Germinal center (tissue), 1 donor: Measurements from ENCODE around the gene NDUFB10.

ENCODE experiments used
- DNase-seq: peaks from one replicate; pipeline ENCODE4 v3.0.0; 2012; ENCODE audit warnings: mixed read lengths, low spot score

The NDUFB10 gene

DNA sequence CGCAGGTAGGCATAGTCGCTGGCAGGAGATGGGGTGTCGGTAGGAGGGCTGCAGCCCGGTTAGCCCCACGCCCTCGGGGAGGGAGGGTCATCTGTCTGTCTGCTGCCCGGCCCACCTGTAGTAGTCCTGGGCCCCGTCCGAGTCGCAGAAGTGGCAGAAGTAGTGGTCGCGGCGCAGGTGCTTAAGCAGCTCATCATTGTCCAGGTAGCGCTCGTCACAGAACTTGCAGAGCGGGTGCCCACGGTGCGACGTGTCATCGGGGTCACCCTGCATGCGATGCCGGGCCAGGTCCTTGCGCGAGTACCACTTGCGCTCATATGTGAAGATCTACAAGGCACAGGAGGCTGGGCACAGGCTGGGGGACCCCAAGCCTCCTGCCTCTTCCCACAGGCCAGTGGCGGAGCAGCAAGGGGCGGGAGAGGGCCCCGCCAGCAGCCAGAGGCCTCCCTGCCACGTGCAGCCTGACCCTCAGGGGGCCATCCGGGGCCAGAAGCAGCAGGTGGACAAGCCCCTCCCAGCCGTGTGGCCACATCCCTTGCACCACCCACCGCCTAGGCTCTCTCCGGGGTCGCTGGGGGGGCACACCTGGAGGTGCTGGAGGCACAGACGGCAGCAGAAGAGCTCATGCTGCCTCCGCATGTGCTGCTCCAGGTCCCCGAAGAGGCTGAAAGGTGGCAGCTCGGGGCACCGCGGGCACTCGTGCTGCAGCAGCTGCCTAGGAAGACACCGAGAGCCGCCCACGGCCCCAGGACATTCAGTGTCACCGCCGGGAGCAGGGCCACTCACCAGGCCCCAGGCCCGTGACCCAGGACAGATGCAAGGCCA lies 43.3 kb downstream of the NDUFB10 start:
- DNase-seq, result no peak

DNA sequence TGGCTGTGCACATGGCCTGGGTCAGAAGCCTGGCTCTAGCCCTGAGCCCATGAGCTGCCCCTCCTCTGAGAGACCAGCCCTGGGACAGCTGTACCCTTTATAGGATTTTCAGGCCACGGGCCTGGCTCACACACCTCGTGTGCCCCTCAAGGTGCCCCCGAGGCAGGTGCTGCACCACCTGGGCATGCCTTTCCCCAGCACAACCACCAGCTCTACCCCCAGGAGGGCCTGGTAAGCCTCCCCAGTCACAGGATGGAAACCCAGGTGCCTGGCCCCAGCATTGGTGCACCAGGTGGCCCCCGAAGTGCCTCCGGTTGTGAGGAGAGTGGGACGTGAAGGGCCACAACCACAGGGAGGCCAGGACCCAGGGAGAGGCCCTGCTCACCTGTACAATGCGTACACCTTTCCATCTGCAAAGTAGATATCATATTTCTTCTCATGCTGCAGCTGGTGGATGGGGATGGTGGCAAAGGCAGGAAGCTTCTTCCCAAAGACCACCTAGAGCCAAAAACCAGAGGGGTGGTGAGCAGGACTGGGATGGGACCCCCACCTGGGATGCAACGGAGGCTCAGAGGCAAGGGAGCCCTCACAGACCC lies 44.0 kb downstream of the NDUFB10 start:
- DNase-seq, result no peak

DNA sequence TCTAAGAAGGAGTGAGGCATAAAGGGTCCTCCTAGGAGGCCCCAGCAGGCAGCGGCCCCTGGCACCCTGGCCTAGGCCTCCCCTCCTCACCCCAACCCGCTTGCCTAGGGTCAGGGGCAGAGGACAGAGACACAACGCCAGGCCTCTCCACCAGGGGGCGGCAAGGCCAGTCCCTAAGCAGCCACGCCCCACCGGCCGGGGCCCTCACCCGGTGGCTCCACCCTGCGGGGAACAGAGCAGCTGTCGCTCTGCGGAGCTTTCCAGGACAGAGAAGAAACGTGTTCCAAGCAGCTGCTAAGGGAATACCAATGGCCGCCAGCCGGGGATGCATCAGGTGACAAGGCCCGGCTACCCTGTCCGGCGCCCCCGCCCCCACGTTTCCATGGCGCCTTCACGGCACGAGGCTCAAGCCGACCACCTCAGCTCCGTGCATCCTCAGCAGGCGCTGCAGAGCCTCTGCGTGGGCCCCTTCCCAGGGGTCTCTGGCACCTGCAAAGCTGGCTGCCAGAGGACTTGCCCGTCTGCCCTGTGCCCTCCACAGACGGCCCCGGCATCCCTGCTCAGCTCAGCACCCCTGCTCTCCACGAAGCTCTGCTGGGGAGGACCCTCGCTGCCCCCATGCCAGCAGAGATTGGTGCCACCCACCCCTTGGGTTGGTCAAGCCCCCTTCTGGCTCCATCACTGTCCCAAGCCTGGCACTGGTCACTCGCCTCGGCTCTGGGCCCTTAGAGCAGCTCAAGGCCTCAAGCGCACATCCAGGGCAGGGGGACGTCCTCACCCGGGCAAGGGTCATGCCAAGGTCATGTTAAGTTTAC lies 44.7 kb downstream of the NDUFB10 start:
- DNase-seq, result peak; percentile 90

DNA sequence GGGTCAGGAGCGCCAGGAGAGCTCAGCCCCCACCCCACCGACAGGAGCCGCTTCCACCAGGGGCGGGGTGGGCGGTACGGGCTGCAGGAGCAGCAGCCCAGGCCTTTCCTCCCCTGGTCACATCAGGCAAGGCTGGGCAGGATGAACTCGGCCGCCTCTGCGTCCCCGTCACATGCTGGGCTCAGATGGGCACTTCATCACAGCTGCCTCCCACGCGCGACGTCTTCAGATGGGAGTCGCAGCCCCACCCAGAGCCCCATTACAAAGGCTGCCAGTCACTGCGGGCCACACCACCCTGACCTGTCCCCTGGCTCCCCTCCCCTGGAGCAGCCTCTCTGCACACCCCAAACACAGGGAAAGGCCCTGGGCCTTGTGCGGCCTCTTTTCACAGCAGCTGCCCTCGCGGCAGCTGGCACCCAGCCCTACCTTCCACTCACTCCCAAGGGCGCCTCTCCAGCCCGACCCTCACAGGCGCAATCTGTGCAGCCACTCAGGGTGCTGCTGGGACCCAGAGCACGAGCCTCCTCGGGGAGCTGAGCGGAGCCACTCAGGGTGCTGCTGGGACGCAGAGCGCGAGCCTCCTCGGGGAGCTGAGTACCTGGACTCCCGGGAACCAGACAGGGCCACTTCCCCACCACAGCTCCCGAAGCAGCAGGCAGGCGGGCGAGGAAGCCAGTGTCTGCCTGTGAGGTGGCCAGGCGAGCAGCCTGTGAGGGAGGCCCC lies 45.6 kb downstream of the NDUFB10 start:
- DNase-seq, result no peak

DNA sequence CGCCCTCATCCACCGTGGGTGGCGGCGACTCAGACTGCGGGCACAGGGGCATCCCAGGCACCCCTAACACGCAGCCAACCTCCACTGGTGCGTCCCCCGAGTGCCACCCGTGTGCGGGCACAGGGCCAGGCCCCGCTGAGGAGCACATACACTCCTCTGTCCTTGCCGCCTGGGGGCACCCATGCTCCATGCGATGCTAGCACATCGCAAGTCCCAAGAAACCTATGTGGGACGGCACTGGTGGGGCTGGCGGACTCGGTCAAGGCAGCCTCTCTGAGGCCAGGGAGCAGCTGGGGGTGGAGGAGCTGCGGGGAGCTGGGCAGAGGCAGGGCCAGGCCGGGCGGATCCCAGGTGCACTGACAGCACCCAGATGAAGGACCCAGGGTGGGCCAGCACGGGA lies 46.3 kb downstream of the NDUFB10 start:
- no peak for DNase-seq

DNA sequence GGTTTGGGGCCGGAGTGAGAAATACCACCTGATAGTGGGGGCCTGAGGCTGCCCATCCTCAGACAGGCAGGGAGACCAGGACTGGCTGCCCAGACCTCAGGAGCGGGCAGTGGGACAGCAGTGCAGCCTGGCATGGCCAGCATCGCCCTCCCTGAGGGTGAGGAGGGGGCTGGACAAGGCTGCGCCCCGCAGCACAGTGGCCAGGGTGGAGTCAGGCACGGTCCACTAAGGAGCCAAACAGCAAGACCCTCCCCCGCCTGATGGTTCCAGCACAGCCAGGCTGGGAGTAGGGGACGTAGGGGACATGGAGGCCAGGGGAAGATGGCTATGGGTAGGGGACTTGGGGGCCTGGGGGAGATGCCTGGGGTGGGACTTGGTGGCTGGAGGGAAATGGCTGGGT lies 47.0 kb downstream of the NDUFB10 start:
- no peak for DNase-seq

DNA sequence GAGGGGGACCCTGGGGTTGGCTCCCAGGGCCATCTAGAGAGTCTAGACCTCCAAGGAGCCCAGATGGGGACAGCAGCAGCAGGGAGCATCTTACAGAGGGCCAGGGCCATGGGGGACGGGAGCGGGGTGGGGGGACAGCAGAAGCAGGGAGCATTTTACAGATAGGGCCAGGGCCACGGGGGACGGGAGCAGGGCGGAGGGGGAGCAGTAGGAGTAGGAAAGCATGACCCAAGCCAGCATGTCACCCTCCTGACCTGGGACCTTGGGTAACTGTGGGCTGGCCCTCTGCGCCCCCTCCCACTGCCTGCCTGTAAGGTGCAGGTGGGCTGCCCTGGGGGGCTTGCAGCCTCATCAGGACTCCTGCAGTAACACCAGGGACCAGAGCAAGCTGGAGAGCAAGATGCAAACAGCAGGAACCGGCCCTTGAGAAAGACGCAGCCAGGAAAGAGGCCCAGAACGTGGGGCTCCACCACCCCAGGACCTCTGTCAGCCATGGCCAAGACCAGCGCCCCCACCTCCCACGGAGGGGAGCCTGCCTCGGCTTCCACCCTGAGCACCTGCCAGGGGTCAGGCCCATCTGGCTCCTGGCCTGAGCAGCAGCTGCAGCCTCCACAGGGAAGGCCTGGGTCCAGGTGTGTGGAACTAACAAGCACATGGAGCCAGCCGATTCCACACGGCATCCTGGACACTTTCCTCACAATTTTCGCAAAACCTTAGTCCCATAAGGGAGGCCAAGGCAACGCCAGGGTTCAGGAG lies 47.9 kb downstream of the NDUFB10 start:
- DNase-seq, result no peak

DNA sequence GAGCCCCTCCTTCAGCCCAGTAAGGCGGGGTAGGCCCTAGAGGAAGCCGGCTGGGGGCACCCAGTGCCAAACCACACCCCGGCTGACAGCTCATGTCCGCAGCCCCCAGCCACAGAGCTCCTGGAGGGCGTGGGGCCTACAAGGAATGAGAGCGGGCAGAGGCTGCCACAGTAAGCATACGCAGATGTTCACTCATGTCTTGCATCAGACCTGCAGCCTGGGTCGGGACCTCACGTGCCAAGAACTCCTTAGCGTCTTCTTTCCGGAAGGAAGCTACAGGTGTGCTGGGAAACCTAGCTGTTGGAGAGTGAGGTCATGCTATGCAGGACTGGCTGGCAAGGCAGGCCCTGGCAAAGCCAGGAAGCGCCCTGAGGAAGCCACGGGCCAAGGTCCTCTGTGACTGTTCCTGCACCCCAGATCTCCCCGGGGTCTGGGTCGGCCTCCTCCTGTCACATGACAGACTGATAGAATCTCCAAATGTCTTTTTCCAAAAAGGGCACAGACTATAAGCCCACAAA lies 48.7 kb downstream of the NDUFB10 start:
- no peak for DNase-seq

DNA sequence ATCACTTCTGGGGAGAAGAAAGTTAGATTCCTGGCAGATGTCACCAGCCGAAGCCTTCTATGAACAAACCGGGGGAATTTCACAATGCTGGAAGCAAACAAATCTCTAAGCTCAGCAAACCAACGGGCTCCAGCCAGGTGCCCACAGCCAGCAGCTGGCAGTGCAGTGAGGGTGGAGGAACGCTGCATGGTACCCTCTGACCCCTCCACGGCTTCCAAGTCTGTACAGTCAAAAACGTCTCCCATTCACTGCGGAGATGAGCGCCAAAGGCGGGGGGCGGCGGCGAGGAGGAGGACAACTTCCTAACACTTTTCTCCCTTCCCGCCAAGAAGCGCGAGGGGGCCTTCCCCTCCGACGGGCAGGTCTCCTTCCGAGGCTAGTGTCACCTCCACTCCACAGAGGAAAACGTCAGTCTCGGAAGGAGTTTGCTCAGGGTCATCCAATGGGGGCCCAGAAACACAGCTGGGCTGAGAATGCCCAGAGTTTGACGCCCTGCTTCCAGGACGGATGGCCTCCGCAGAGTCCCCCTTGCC lies 49.4 kb downstream of the NDUFB10 start:
- DNase-seq, result no peak

DNA sequence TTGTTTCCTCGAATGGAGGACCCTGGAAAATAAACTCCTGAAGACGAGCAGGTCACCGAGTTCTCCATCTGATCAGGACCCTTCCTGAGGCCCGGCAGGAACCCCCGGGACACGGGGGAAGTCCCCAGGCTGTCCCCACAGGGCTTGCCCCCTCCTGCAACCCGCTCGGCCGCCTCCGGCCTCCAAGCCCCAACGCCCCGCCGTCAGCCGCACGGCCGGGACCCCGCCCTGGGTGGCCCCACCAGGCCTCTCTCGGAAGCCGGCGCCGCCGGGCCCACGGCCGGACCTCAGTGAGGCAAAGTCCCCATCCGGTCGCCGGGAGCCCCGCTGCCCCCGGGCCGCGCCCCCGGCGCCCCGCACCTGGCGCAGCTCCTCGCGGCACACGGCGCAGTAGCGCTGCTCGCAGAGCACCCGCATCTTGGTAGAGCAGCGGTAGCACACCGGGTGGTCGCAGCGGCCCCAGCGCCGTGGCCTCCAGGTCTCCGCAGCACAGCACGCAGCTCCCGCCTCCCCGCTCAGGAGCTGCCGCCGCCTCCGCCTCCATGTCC lies 49.9 kb downstream of the NDUFB10 start:
- peak; percentile 52 for DNase-seq

DNA sequence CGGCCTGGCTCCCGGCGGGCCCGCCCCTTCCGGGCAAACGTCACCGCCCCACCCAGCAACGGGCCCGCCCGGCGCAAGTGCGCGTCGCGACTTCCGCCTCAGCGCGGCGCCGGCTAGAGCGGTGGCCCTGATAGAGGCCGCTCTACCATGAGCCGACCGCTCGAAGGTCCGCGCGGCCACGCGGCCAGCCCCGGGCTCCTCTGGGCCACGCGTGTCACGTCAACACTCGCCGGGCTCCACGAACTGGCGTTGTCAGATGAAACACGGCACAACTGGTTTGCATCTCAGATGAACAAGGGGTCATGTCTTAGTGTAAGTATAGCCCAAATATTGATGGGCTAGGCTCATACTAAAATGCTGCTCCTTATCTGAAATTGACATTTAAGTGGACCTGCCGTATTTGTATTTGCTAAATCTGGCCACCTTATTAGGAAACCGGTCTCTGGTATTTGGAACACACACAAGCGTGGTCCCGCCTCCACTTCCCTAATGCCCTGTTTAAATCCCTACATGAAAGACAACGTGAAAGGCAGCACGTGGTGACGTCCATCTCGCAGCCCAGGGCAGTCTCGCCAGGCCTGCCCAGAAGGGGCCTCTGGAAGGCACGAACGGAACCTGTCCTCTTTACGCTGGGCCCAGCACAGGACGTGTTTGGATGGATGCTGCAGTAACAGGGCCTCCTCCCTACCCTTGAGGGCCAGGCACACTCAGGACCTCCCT lies 50.6 kb downstream of the NDUFB10 start, which contains the start of gene ZNF598:
Gene ZNF598, minus strand, starts transcription at position 31 of the 720 bp plus-strand sequence.
- DNase-seq, result peak; percentile 92
